GM12892 (cell line): ENCODE data around the gene PRR33. TPM values are rescaled to one million over a fixed set of nuclear protein-coding genes. Genes with fewer than 3 reads are reported as not detected.
"Not testable (repeated sequence)": the region's sequence is repeated elsewhere in the genome, so short reads cannot be mapped to it uniquely, and the experiment has no call there.

Experiments used
- DNase-seq: peaks from one replicate; pipeline ENCODE4 v3.0.0; 2011; ENCODE audit not compliant: insufficient read length
- FAIRE-seq: peaks from 2 replicates; lab custom pipeline; 2011; peaks lifted over from hg19 to GRCh38; lab: Jason Lieb, UNC
- POLR2A ChIP-seq: IDR thresholded peaks from 2 replicates; pipeline ENCODE4 v1.6.1; 2011; ENCODE audit warnings: low read depth, low read length, control low read depth
- POLR2AphosphoS5 ChIP-seq: IDR thresholded peaks from 2 replicates; pipeline ENCODE4 v1.6.1; 2011; ENCODE audit warnings: low read depth, low read length, control low read depth
- TAF1 ChIP-seq: IDR thresholded peaks from 2 replicates; pipeline ENCODE4 v1.6.1; 2011; ENCODE audit warnings: low read depth, mild to moderate bottlenecking, control low read depth, low read length, borderline replicate concordance
- polyA plus RNA-seq: library from polyadenylated mRNA; unstranded; fragments of >200 nt; gene quantifications from one replicate; pipeline ENCODE4 v1.2.1, GENCODE V29; 2012; ENCODE audit warnings: missing spikeins, inconsistent platforms; ENCODE audit not compliant: missing spikeins

PRR33 gene
- 2.0 TPM for polyA plus RNA-seq

- FAIRE-seq: no peak
- DNase-seq: peak; percentile 26
- TF ChIP-seq TAF1 (no peak), POLR2A (no peak; the same call in 1 of the 2 replicates), POLR2AphosphoS5 (no peak)
These were observed at the start of gene PRR33 for GRCh38 chr11:1891831-1892115. Gene PRR33, minus strand, starts transcription at chr11:1891895. Its CDS starts 1,311 bp downstream, at chr11:1890584.

GRCh38 chr11:1939788-1940187, 48.1 kb upstream of the PRR33 start:
- not testable (repeated sequence) for FAIRE-seq, DNase-seq

GRCh38 chr11:1939006-1939625, 47.4 kb upstream of the PRR33 start:
- no peak for FAIRE-seq

GRCh38 chr11:1938343-1939005, 46.8 kb upstream of the PRR33 start:
- DNase-seq: no peak
- FAIRE-seq: no peak
- no peak for TF ChIP-seq TAF1
- TF ChIP-seq POLR2AphosphoS5: no peak
- no peak for TF ChIP-seq POLR2A

More at GRCh38 chr11:1939006-1939625, 47.4 kb upstream of the PRR33 start:
- TF ChIP-seq TAF1: no peak
- TF ChIP-seq POLR2A: no peak
- TF ChIP-seq POLR2AphosphoS5: no peak
- DNase-seq: peak; percentile 30

- no peak for FAIRE-seq
- no peak for DNase-seq
- TF ChIP-seq TAF1 (no peak), POLR2AphosphoS5 (no peak), POLR2A (no peak)
These were observed 46.1 kb upstream of the PRR33 start for GRCh38 chr11:1937616-1938342.

- TF ChIP-seq TAF1: no peak
- no peak for TF ChIP-seq POLR2A
- TF ChIP-seq POLR2AphosphoS5: no peak
- FAIRE-seq: no peak
- DNase-seq: no peak
These were observed 45.3 kb upstream of the PRR33 start for GRCh38 chr11:1936781-1937615.

- DNase-seq (no peak), FAIRE-seq (no peak)
- TF ChIP-seq POLR2AphosphoS5 (no peak), POLR2A (no peak)
These were observed 44.5 kb upstream of the PRR33 start for GRCh38 chr11:1936072-1936780.

GRCh38 chr11:1935156-1936071, 43.7 kb upstream of the PRR33 start:
- DNase-seq: peak; percentile 30
- TF ChIP-seq POLR2AphosphoS5 (no peak), TAF1 (no peak), POLR2A (no peak)
- no peak for FAIRE-seq

GRCh38 chr11:1934335-1935155, 42.9 kb upstream of the PRR33 start:
- DNase-seq: peak; percentile 21
- TF ChIP-seq TAF1: no peak
- TF ChIP-seq POLR2A: no peak
- TF ChIP-seq POLR2AphosphoS5: no peak
- no peak for FAIRE-seq
